ENCODE data around the gene KMT2D. TPM values are rescaled to one million over a fixed set of nuclear protein-coding genes. Genes with fewer than 3 reads are reported as not detected.

Gene KMT2D
- polyA plus RNA-seq, 1 experiment, result 9.7 TPM

DNA sequence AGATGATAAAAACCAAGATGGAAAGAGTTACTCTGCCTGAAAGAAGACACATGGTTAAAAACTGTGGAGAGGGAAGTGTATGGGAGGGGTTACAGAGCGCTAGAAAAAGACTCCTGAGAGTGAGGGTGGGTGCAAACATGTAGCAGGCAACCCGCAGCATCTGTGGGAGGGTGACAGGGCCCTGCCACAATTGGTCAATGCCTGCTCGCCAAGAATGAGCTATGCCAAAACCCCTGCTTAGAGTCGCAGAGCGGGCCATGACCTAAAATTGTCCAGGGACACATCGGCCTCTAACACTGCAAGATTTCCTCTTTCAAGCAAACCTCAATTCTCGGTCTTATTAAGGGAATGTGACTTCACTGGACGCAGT, 42.7 kb downstream of the KMT2D start:
- CTCF ChIA-PET, result interaction anchor here (0.6 to 1.2 kb wide), 7 partner anchors 10 to 112 kb away, joined by 3 to 6 read pairs (median 5); no protein-coding TSS in a partner anchor
- Histone ChIP-seq H3K36me3 (ENCODE audit: control insufficient read depth, insufficient read depth, low read length) (peaks cover 8% of the 10 kb centered on the region), H3K27me3 (ENCODE audit: control insufficient read depth, insufficient read depth, low read length) (no peaks in the 10 kb centered on the region), H3K4me3 (ENCODE audit: low read depth, low read length) (peak overlapping the region; percentile 84)
- POLR2A ChIA-PET, result interaction anchor here (0.6 to 0.7 kb wide), 2 partner anchors 17 to 20 kb away, joined by 3 read pairs; no protein-coding TSS in a partner anchor
- no peak for DNase-seq (ENCODE audit: low read depth)
- no peak for TF ChIP-seq CTCF (IDR thresholded peaks at IDR 0.05; ENCODE audit: insufficient read depth, low read depth, low read length)

DNA sequence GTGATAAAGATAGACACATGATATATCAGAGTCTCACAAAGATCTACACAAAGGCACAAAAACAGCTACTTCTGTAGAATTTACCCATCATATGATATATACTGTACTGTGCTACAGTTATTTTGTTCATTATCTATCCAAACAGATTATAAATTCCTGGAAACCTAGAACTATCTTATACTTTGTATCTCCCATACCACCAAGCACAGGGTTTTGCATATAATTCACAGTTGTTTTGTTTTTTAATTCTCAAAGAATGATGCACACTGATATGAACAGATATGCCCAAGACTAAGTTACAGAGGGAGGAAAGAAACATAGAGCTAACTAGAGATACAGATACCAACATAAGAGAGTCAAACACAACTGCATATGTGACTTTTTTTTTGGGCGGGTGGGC, 45.4 kb downstream of the KMT2D start:
- Histone ChIP-seq H3K27me3 (ENCODE audit: control insufficient read depth, insufficient read depth, low read length) (no peaks in the 10 kb centered on the region), H3K36me3 (ENCODE audit: control insufficient read depth, insufficient read depth, low read length) (peaks cover 4% of the 10 kb centered on the region; the same call in 1 of the 2 replicates), H3K4me3 (ENCODE audit: low read depth, low read length) (no peak overlapping the region)
- CTCF ChIA-PET, result interaction anchor here (0.6 to 3.1 kb wide), 7 partner anchors 14 to 49 kb away, joined by 3 to 20 read pairs (median 3); no protein-coding TSS in a partner anchor
- no peak for TF ChIP-seq CTCF (IDR thresholded peaks at IDR 0.05; ENCODE audit: insufficient read depth, low read depth, low read length)
- no peak for DNase-seq (ENCODE audit: low read depth)
- POLR2A ChIA-PET, result interaction anchor here (0.5 kb wide), 1 partner anchor 106 kb away, joined by 17 read pairs; no protein-coding TSS in a partner anchor

GRCh38 chr12:49014547-49014946, 46.0 kb downstream of the KMT2D start:
- peaks cover 4% of the 10 kb centered on the region; the same call in 1 of the 2 replicates for H3K36me3 ChIP-seq (ENCODE audit: control insufficient read depth, insufficient read depth, low read length)
- ChIA-PET CTCF (interaction anchor here (0.8 to 3.1 kb wide), 8 partner anchors 9 to 162 kb away, joined by 3 to 16 read pairs (median 4); no protein-coding TSS in a partner anchor), POLR2A (no interaction called here)
- H3K4me3 ChIP-seq (ENCODE audit: low read depth, low read length), result no peak overlapping the region
- DNase-seq (ENCODE audit: low read depth), result no peak
- TF ChIP-seq CTCF (IDR thresholded peaks at IDR 0.05; ENCODE audit: insufficient read depth, low read depth, low read length), result peak; percentile 41
- no peaks in the 10 kb centered on the region for H3K27me3 ChIP-seq (ENCODE audit: control insufficient read depth, insufficient read depth, low read length)

- CTCF ChIA-PET, result interaction anchor here (0.7 to 3.1 kb wide), 5 partner anchors 10 to 25 kb away, joined by 3 to 16 read pairs (median 8); no protein-coding TSS in a partner anchor
- H3K36me3 ChIP-seq (ENCODE audit: control insufficient read depth, insufficient read depth, low read length), result peaks cover 4% of the 10 kb centered on the region; the same call in 1 of the 2 replicates
- no peak for DNase-seq (ENCODE audit: low read depth)
- H3K27me3 ChIP-seq (ENCODE audit: control insufficient read depth, insufficient read depth, low read length), result no peaks in the 10 kb centered on the region
- no peak for TF ChIP-seq CTCF (IDR thresholded peaks at IDR 0.05; ENCODE audit: insufficient read depth, low read depth, low read length)
- H3K4me3 ChIP-seq (ENCODE audit: low read depth, low read length), result no peak overlapping the region
- POLR2A ChIA-PET, result no interaction called here
Observed at GRCh38 chr12:49013428-49013827, 47.2 kb downstream of the KMT2D start.

DNA sequence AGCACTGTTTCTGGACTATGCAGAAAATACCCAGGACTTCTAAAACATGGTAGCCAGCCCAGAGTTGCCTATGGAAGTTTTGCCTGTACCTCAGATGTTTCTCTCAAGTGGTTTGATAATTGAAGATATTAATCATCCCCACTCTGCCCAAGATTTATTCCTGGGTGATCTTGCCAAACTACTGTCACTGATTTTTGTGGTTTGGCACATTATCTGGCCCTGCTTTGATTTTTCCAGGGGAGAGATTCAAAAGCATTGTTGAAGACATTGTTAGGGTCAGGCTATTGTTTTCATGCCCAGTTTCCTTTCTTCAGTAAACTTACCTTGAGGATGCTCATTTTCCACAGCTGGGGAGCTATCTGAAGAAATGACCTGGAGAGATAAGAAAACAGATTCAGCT, 47.9 kb downstream of the KMT2D start:
- ChIA-PET POLR2A (no interaction called here), CTCF (interaction anchor here (1.1 to 2.8 kb wide), 4 partner anchors 10 to 21 kb away, joined by 3 to 14 read pairs (median 7); no protein-coding TSS in a partner anchor)
- no peak for DNase-seq (ENCODE audit: low read depth)
- TF ChIP-seq CTCF (IDR thresholded peaks at IDR 0.05; ENCODE audit: insufficient read depth, low read depth, low read length), result no peak
- Histone ChIP-seq H3K4me3 (ENCODE audit: low read depth, low read length) (no peak overlapping the region), H3K36me3 (ENCODE audit: control insufficient read depth, insufficient read depth, low read length) (peaks cover 4% of the 10 kb centered on the region; the same call in 1 of the 2 replicates), H3K27me3 (ENCODE audit: control insufficient read depth, insufficient read depth, low read length) (no peaks in the 10 kb centered on the region)

Other genes with a start within 250 kb of the KMT2D start
- gene CACNB3, start 242.3 kb downstream of the KMT2D start, polyA plus RNA-seq (2011; rRNA removed), result 24.2 and 48.2 TPM in 2 replicates
- gene DDX23, start 208.6 kb downstream of the KMT2D start, polyA plus RNA-seq (2011; rRNA removed), result 54.5 and 59.4 TPM in 2 replicates
- 0.31 and 0.72 TPM in 2 replicates for gene RND1, start 194.9 kb downstream of the KMT2D start, polyA plus RNA-seq (2011; rRNA removed)
- gene FKBP11, start 135.3 kb downstream of the KMT2D start, polyA plus RNA-seq (2011; rRNA removed), result 100 and 134 TPM in 2 replicates
- gene ARF3, start 103.3 kb downstream of the KMT2D start, polyA plus RNA-seq (2011; rRNA removed), result 233 and 292 TPM in 2 replicates
- 0.63 and 0.76 TPM in 2 replicates for gene WNT10B, start 89.1 kb downstream of the KMT2D start, polyA plus RNA-seq (2011; rRNA removed)
- gene WNT1, start 82.5 kb downstream of the KMT2D start, polyA plus RNA-seq (2011; rRNA removed), result not detected in 2 replicates
- gene DDN, start 61.4 kb downstream of the KMT2D start, polyA plus RNA-seq (2011; rRNA removed), result 0.02 and 0.07 TPM in 2 replicates
- gene PRKAG1, start 42.0 kb downstream of the KMT2D start, polyA plus RNA-seq (2011; rRNA removed), result 94.1 and 127 TPM in 2 replicates
- 0.82 and 1.3 TPM in 2 replicates for gene RHEBL1, start 9.2 kb upstream of the KMT2D start, polyA plus RNA-seq (2011; rRNA removed)
- gene DHH, start 34.0 kb upstream of the KMT2D start, polyA plus RNA-seq (2011; rRNA removed), result not detected in 2 replicates
- 37.2 and 63.1 TPM in 2 replicates for gene LMBR1L, start 50.1 kb upstream of the KMT2D start, polyA plus RNA-seq (2011; rRNA removed)
- 2,513 and 3,601 TPM in 2 replicates for gene TUBA1B, start 70.6 kb upstream of the KMT2D start, polyA plus RNA-seq (2011; rRNA removed)
- gene TUBA1A, start 128.3 kb upstream of the KMT2D start, polyA plus RNA-seq (2011; rRNA removed), result 616 and 820 TPM in 2 replicates
- gene TUBA1C, start 204.3 kb upstream of the KMT2D start, polyA plus RNA-seq (2011; rRNA removed), result 1,365 and 2,194 TPM in 2 replicates
- not detected in 2 replicates for gene PRPH, start 234.4 kb upstream of the KMT2D start, polyA plus RNA-seq (2011; rRNA removed)